ENCODE data around the gene HDDC2. TPM values are rescaled to one million over a fixed set of nuclear protein-coding genes. Genes with fewer than 3 reads are reported as not detected.

Gene HDDC2
- total and polyA plus RNA-seq, 2 of the 8 experiments (the other 6 are each of a cell fraction or from before 2014, with no cell fraction given) = 89.3 to 129 TPM

DNA sequence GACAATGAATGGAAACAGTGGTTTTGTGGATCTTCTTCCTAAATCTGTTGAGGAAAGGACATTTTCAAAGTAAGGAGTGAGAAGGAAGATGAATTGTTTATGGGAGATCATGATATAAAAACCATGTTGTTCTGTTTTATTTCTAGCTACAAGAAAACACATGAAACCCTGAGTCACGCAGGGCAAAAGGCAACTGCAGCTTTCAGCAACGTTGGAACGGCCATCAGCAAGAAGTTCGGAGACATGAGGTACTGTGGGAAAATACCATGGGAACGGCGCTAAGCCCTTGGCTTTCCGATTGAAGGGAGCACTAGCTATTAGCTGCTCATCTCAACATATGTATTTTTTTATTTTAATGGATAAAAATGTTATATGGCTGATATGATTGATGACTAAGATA, 53.6 kb downstream of the HDDC2 start:
- no peak overlapping the region for H3K56ac ChIP-seq (replicated peaks; ENCODE audit: insufficient read length, low read depth, low read length)
- no peak overlapping the region for H3K27ac ChIP-seq (ENCODE audit: low read depth, low read length)
- H4K91ac ChIP-seq (replicated peaks; ENCODE audit: insufficient read length, low read length) = no peak overlapping the region
- no peak overlapping the region for H3K18ac ChIP-seq (ENCODE audit: extremely low read depth, low read length)
- H3K27me3 ChIP-seq (replicated peaks in 1 of 4; ENCODE audit: control insufficient read depth in 3 of 4, extremely low read depth in 1 of 4, insufficient read depth in 3 of 4, low read length in 3 of 4) = no peaks in the 10 kb centered on the region
- no peak overlapping the region for H4K8ac ChIP-seq (ENCODE audit: extremely low read depth, insufficient read depth, low read length)
- no peak overlapping the region for H2AK5ac ChIP-seq (ENCODE audit: low read depth, low read length)
- H4K5ac ChIP-seq (ENCODE audit: insufficient read length, low read depth, low read length) = no peak overlapping the region
- ChIA-PET CTCF (ENCODE audit: partially characterized antibody) (interaction anchor here (1.2 kb wide), 1 partner anchor 12 kb away, joined by 3 read pairs; no protein-coding TSS in a partner anchor), POLR2A (ENCODE audit: partially characterized antibody) (no interaction called here)
- no peak overlapping the region for H3K4me3 ChIP-seq (ENCODE audit: extremely low read depth in 1 of 4, insufficient read depth in 2 of 4, low read depth in 3 of 4, low read length in 4 of 4)
- H2BK12ac ChIP-seq (ENCODE audit: low read depth, low read length) = no peak overlapping the region
- H3K4me2 ChIP-seq (ENCODE audit: insufficient read depth in 1 of 2, low read depth in 2 of 2, low read length in 2 of 2) = no peak overlapping the region
- TF ChIP-seq ASH2L (IDR thresholded peaks at IDR 0.05; ENCODE audit: low read length) (no peak), KDM1A (IDR thresholded peaks at IDR 0.05; ENCODE audit: borderline replicate concordance, low read length) (no peak), EP300 (IDR thresholded peaks at IDR 0.05; ENCODE audit: borderline replicate concordance in 1 of 2, low read depth in 2 of 2, low read length in 2 of 2) (no peak), NRF1 (IDR thresholded peaks at IDR 0.05; ENCODE audit: low read depth, low read length) (no peak), CHD2 (IDR thresholded peaks at IDR 0.05; ENCODE audit: low read length) (no peak), CBX8 (IDR thresholded peaks at IDR 0.05; ENCODE audit: borderline replicate concordance, low read depth, low read length) (no peak)
- TF ChIP-seq, protein P1, sequence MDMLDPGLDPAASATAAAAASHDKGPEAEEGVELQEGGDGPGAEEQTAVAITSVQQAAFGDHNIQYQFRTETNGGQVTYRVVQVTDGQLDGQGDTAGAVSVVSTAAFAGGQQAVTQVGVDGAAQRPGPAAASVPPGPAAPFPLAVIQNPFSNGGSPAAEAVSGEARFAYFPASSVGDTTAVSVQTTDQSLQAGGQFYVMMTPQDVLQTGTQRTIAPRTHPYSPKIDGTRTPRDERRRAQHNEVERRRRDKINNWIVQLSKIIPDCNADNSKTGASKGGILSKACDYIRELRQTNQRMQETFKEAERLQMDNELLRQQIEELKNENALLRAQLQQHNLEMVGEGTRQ (IDR thresholded peaks at IDR 0.05; ENCODE audit: low read length) = no peak
- TF ChIP-seq, protein P2, sequence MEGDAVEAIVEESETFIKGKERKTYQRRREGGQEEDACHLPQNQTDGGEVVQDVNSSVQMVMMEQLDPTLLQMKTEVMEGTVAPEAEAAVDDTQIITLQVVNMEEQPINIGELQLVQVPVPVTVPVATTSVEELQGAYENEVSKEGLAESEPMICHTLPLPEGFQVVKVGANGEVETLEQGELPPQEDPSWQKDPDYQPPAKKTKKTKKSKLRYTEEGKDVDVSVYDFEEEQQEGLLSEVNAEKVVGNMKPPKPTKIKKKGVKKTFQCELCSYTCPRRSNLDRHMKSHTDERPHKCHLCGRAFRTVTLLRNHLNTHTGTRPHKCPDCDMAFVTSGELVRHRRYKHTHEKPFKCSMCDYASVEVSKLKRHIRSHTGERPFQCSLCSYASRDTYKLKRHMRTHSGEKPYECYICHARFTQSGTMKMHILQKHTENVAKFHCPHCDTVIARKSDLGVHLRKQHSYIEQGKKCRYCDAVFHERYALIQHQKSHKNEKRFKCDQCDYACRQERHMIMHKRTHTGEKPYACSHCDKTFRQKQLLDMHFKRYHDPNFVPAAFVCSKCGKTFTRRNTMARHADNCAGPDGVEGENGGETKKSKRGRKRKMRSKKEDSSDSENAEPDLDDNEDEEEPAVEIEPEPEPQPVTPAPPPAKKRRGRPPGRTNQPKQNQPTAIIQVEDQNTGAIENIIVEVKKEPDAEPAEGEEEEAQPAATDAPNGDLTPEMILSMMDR (IDR thresholded peaks at IDR 0.05; ENCODE audit: control extremely low read depth in 1 of 3, insufficient read depth in 1 of 3, low read depth in 1 of 3, low read length in 3 of 3) = no peak
- H2BK120ac ChIP-seq (replicated peaks; ENCODE audit: low read depth, low read length) = no peak overlapping the region
- no peaks in the 10 kb centered on the region for H3K23me2 ChIP-seq (ENCODE audit: low read depth, low read length)
- H3K4me1 ChIP-seq (replicated peaks in 1 of 4; ENCODE audit: control insufficient read depth in 3 of 4, insufficient read depth in 4 of 4, low read length in 3 of 4) = peaks cover 0 to 2% (median under 1%) of the 10 kb centered on the region in 4 experiments; a peak in 2 of 7 replicates
- no peak overlapping the region for H3K4ac ChIP-seq (replicated peaks; ENCODE audit: insufficient read length, low read depth, low read length)
- DNase-seq (ENCODE audit: low read depth in 1 of 2, low spot score in 2 of 2) (no peak), FAIRE-seq (no peak)
- H2BK20ac ChIP-seq (ENCODE audit: low read length) = no peak overlapping the region
- no peak overlapping the region for H3K14ac ChIP-seq (ENCODE audit: insufficient read length)
- H2BK5ac ChIP-seq (ENCODE audit: low read depth, low read length) = no peak overlapping the region
- no peaks in the 10 kb centered on the region for H3K36me3 ChIP-seq (ENCODE audit: control insufficient read depth in 2 of 4, insufficient read depth in 4 of 4, low read length in 3 of 4)
- H3K9me3 ChIP-seq (ENCODE audit: insufficient read depth in 2 of 2, low read depth in 1 of 2, low read length in 1 of 2) = no peaks in the 10 kb centered on the region
- WGBS, 2 experiments (ENCODE audit: extremely low coverage in 1 of 2, insufficient coverage in 1 of 2, insufficient read length in 1 of 2, insufficient replicate concordance in 2 of 2, low coverage in 1 of 2, low lambda C conversion rate in 2 of 2, missing lambda C conversion rate in 1 of 2) = 94% methylated on average over 7 of the region's 7 CpGs; no CpG with 5 or more reads in 1 of the 2 experiments
- no peaks in the 10 kb centered on the region for H3K79me2 ChIP-seq (ENCODE audit: control insufficient read depth in 1 of 2, insufficient read depth in 2 of 2, low read length in 2 of 2)
- H3K23ac ChIP-seq (ENCODE audit: insufficient read length) = no peak overlapping the region
- no peak overlapping the region for H2BK15ac ChIP-seq (ENCODE audit: low read length)
- no peaks in the 10 kb centered on the region for H3K79me1 ChIP-seq (ENCODE audit: low read depth, low read length)
- no peak overlapping the region for H2AFZ ChIP-seq (ENCODE audit: low read length)
- H3K9ac ChIP-seq (replicated peaks in 1 of 4; ENCODE audit: extremely low read depth in 1 of 4, low read depth in 3 of 4, low read length in 3 of 4) = no peak overlapping the region
- H4K20me1 ChIP-seq (replicated peaks in 1 of 2; ENCODE audit: control insufficient read depth in 1 of 2, insufficient read depth in 2 of 2, low read length in 2 of 2) = no peaks in the 10 kb centered on the region

Data from H1 (cell line).